Inflammatory macrophage treated with lipopolysaccharide for 4 hours (primary cell): ENCODE data around the gene AQP7.
"Not testable (repeated sequence)": the region's sequence is repeated elsewhere in the genome, so short reads cannot be mapped to it uniquely, and the experiment has no call there.

Experiments
- DNase-seq: peaks from one replicate; pipeline ENCODE4 v3.0.0-alpha.2; 2020

AQP7 gene

DNA sequence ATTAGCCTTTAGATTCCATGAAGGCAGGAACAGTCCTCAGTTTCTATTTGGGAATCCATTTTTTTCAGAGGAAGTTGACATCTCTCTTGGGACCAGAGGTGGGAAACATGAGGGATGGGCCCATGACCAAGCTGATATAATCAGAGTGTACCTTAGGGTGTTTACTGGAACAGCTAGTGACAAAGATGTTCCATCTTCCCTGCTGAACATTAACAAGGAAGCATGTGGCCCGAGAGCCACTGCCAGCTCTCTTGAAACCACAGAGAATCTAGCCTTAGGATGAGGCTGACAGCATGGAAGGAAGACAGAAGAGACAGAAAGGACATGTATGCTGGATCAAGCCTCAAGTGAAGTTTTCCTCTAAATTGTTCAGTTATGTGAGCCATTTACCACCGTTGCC, 29.1 kb upstream of the AQP7 start:
- DNase-seq, result no peak

- no peak for DNase-seq
These were observed 28.6 kb upstream of the AQP7 start for GRCh38 chr9:33430942-33431341.

DNA sequence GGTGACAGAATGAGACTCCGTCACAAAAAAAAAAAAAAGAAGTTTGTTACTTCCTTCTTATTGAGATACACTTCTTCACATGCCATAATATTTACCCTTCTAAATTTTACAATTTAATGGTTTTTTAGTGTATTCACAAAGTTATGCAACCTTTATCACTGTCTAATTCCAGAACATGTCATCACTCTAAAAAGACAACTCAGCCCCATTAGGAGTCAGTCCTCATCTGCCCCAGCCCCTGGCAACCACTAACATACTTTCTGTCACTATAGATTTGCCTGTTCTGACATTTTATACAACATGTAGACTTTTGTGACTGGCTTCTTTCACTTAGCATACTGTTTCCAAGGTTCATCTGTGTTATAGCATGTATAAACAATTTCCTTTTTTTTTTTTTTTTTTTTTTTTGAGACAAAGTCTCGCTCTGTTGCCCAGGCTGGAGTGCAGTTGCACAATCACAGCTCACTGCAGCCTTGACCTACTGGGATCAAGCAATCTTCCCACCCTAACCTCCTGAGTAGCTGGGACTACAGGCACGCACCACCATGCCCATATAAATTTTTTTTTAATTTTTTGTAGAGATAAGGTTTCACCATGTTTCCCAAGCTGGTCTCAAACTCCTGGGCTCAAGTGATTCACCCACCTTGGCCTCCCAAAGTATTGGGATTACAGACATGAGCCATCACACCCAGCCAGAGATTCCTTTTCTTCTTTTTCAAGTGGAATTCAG, 27.1 kb upstream of the AQP7 start:
- no peak for DNase-seq

DNA sequence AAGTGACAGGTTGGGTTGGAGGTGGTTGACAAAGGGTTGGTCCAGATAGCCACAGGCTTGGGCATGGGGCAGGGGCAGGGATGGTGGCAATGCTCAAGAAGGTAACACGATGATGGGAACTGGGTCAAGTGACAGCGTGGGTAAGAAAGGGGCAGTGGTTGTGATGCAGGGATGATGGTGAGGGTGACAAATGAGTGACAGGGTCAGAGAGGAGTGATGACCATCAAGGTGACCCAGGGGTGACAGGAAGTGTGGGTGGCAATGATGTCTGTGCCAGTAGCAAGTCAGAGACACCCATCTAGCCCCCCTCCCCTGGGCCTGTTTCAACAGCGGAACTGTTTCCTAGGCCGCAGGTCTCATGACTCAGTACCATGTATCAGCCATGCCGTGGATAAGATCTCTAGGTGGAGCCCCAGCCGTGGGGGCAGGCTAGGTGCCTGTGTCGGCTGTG, 24.5 kb upstream of the AQP7 start:
- DNase-seq, result no peak

- no peak for DNase-seq
These were observed 22.8 kb upstream of the AQP7 start for GRCh38 chr9:33425128-33425533.

DNA sequence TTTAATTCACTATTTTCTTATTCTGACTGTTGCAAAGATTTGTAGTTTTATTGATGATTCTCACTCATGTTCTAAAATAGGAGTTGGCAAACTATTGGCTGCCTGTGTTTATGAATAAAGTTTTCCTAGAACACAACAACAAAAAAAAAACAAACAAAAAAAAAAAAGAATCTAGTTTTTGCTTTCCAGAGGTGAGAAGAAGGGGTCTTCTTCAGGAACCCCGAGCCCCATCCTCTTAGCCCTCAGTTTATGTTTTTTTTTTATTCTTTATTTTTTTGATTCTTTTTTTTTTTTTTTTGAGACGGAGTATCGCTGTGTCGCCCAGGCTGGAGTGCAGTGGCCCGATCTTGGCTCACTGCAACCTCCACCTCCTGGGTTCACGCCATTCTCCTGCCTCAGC, 22.1 kb upstream of the AQP7 start:
- DNase-seq, result not testable (repeated sequence)

GRCh38 chr9:33424043-33424442, 21.7 kb upstream of the AQP7 start:
- DNase-seq, result not testable (repeated sequence)

- DNase-seq, result no peak
These were observed 17.4 kb upstream of the AQP7 start for GRCh38 chr9:33419708-33420303.

GRCh38 chr9:33418090-33418489, 15.7 kb upstream of the AQP7 start:
- no peak for DNase-seq

DNA sequence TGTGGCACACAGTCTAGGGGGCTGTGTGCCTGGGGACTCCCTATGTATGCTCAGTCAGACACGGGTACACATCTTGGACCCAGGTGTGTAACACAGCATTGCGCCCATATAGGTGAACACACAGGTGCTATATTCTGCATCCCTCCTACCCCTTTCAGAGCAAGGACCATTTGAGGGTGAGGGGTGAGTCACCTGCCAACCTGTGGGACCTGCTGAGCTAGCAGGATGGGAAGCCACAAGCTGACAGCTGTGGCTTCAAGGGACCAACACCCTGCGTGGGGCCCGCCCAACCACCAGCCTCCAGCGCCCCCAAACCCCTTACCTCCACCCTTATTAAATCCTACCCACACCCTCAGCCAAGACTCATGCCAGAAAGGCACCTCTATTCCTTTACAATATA, 14.6 kb upstream of the AQP7 start:
- no peak for DNase-seq

DNA sequence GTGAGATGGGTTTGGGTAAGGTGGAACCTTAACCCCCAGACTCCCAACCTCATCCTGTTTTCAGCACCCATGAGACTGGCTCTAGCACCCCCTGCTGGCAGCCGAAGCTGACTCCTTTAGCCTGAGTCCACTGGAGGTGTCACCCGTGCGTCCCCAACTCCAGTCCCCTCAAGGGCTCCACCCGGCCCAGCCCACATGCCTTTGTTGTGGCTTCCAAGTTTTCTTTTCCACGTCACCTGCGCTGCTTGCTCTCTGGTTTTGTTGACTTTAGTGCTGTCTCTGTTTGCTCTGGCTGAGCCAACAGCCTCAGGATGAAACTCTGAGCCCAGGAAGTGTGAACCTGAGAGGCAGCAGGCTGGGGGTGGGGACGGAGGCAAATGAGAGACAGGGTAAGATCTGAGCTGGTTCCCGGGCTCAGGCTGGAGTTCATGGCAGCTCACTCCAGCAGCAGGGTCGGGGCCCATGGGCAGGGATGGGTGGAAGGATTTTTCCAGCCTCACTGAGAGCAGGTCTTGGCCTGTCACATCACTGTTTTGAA, 13.2 kb upstream of the AQP7 start:
- DNase-seq, result peak; percentile 50

GRCh38 chr9:33414889-33415500, 12.6 kb upstream of the AQP7 start:
- DNase-seq, result no peak

- DNase-seq, result no peak
These were observed 11.9 kb upstream of the AQP7 start for GRCh38 chr9:33414268-33414667.

- no peak for DNase-seq
These were observed 5.7 kb upstream of the AQP7 start for GRCh38 chr9:33408087-33408486.

- no peak for DNase-seq
These were observed 4.7 kb upstream of the AQP7 start for GRCh38 chr9:33407061-33407460.

- peak; percentile 14 for DNase-seq
These were observed 2.5 kb upstream of the AQP7 start for GRCh38 chr9:33404788-33405362.

DNA sequence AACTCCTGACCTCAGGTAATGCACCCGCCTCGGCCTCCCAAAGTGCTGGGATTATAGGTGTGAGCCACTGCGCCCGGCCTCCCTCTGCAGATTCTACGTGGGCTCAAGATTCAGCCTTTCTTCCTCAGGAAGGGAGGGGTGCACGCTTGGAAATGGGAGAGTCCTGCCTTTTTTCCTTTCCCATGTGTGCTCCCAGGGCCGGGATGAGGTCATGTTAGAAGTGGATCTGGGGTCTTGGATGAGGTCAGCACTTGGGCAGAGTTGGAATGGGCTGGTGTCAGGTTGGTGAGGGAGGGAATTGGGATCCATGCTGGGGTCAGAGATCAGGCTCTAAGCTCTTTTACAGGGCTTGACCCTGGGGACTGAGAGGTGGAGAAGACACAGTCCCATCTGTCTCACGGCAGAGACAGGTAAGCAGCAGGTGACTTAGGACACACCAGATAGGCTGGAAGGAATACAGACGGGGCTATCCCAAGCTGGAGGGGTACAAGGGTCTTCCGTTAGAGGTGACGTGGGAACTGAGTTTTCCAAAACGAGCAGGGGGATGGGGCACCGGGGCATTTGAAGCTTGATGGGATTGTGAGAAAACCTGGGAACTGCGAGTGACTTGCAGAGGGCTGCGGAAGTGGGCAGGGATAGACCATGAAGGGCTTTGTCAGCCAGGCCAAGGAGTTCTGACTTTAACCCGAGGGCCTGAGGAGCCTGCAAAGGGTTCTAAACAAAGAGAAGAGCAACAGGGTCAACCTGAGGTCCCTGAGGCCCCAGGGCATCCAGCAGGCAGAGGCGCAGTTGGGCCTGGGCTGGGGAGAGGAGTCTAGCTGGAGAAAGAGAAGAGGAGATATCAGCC, 1.8 kb upstream of the AQP7 start:
- no peak for DNase-seq

GRCh38 chr9:33401809-33402208, 559 bp downstream of the AQP7 start:
- DNase-seq, result not testable (repeated sequence)

- not testable (repeated sequence) for DNase-seq
These were observed 3.3 kb downstream of the AQP7 start for GRCh38 chr9:33399047-33399446.

- peak; percentile 11 for DNase-seq
These were observed 4.6 kb downstream of the AQP7 start for GRCh38 chr9:33397801-33398200.

DNA sequence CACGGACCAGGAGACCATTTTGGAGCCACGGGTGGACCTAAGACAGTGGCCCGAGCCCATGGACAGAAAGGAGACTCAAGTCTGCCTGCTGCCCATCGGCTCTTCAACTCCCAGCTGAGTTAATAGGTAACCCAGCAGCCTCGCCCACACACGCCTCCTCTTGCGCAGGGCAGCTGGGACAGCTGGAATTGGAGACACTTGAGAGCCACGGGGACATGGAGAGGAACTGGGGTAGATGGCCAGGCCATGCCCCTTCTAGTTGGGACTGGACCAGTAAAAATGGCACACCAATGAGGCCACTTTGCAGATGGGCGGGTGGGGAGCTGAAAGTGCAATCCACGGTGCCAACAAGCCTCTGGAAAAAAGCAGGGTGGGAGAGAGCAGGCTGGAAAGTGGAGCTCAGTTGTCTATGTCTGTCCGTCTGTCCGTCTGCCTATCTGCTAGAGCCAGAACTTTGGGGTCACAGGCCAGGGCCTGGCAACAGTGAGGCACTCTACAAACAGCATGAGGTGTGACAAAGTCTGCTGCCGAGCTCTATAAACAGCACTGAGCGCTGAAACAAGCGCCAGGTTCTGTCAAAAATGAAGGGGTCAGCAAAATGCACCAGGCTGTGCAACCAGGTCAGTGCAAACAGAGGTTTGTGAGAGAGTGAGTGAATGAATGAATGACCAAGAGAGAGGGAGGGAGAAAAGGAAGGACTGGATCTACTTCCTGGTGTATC, 7.0 kb downstream of the AQP7 start:
- DNase-seq, result not testable (repeated sequence)

DNA sequence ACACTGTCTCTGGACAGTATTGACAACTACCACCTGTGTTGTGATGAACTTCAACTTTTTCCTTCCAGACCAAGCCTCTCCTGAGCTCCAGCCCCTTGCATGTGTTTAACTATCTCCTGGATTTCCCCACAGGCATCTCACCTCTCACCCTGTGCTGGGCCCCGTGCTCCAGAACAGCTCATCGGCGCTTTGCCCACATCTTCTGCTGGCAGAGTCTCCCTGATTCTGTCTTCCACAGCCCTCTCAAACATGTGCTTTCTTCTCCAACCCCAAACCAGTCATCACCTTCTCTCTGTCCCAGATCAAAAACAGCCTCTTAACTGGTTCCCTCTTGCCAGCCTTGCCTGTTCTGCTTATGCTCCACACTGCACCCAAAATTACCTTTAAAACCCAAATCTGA, 8.4 kb downstream of the AQP7 start:
- not testable (repeated sequence) for DNase-seq
